GM23338 (cell line): Measurements from ENCODE around the gene ZNF385B. TPM values are rescaled to one million over a fixed set of nuclear protein-coding genes. Genes with fewer than 3 reads are reported as not detected.

Source experiments
- ATAC-seq: fragments of 200-7000 bp; cut with Tn5 transposase; 3 replicates; pipeline ENCODE4 v1.9.1; 2020
- DNase-seq: peaks from one replicate; pipeline ENCODE4 v3.0.0-alpha.2; 2015; ENCODE audit warnings: low spot score
- H2AFZ ChIP-seq: fragments of 200-600 bp; sonication (generic); 2 replicates; pipeline ENCODE4 v1.8.0; 2016; ENCODE audit warnings: antibody characterized with exemption, mild to moderate bottlenecking, moderate library complexity
- H3F3A ChIP-seq: fragments of 200-600 bp; sonication (generic); replicated peaks from 2 replicates; pipeline ENCODE4 v1.8.0; 2017; ENCODE audit warnings: antibody characterized with exemption, mixed run types, low read depth
- H3K27ac ChIP-seq: fragments of 200-600 bp; sonication (generic); 2 replicates; pipeline ENCODE4 v1.6.1; 2016; ENCODE audit warnings: low read depth
- H3K27me3 ChIP-seq: fragments of 200-600 bp; sonication (generic); 2 replicates; pipeline ENCODE4 v1.8.0; 2016; ENCODE audit warnings: mild to moderate bottlenecking, mixed run types, moderate library complexity; ENCODE audit not compliant: insufficient read depth
- H3K36me3 ChIP-seq: fragments of 200-600 bp; sonication (generic); 2 replicates; pipeline ENCODE4 v1.8.0; 2016; ENCODE audit warnings: mild to moderate bottlenecking; ENCODE audit not compliant: insufficient read depth
- H3K4me1 ChIP-seq: fragments of 200-600 bp; sonication (generic); 2 replicates; pipeline ENCODE4 v1.8.0; 2016; ENCODE audit warnings: mild to moderate bottlenecking, moderate library complexity; ENCODE audit not compliant: insufficient read depth
- H3K4me2 ChIP-seq: fragments of 200-600 bp; sonication (generic); 2 replicates; pipeline ENCODE4 v1.7.1; 2017; ENCODE audit warnings: mixed run types
- H3K4me3 ChIP-seq: fragments of 200-600 bp; sonication (generic); 2 replicates; pipeline ENCODE4 v1.6.1; 2016; ENCODE audit warnings: mixed run types
- H3K79me2 ChIP-seq: fragments of 200-600 bp; sonication (generic); replicated peaks from 2 replicates; pipeline ENCODE4 v1.8.0; 2017; ENCODE audit warnings: mild to moderate bottlenecking; ENCODE audit not compliant: insufficient read depth
- H3K9me2 ChIP-seq: fragments of 200-600 bp; sonication (generic); 2 replicates; pipeline ENCODE4 v1.8.0; 2017; ENCODE audit not compliant: insufficient read depth
- H4K20me1 ChIP-seq: fragments of 200-600 bp; sonication (generic); replicated peaks from 2 replicates; pipeline ENCODE4 v1.8.0; 2017; ENCODE audit warnings: mild to moderate bottlenecking; ENCODE audit not compliant: insufficient read depth
- H3K27ac Mint-ChIP-seq: 2 replicates; pipeline ENCODE4 v1.8.0; 2020; ENCODE audit warnings: inconsistent platforms, mild to moderate bottlenecking, moderate library complexity, mixed read lengths
- H3K27me3 Mint-ChIP-seq: 3 replicates; pipeline ENCODE4 v1.8.0; 2022; ENCODE audit warnings: low read depth, mild to moderate bottlenecking, moderate library complexity, mixed read lengths, inconsistent platforms; ENCODE audit not compliant: insufficient read depth, poor library complexity
- H3K36me3 Mint-ChIP-seq: 3 replicates; pipeline ENCODE4 v1.8.0; 2021; ENCODE audit warnings: low read depth, mild to moderate bottlenecking, inconsistent platforms, moderate library complexity, mixed read lengths
- H3K4me1 Mint-ChIP-seq: 3 replicates; pipeline ENCODE4 v1.8.0; 2020; ENCODE audit warnings: mild to moderate bottlenecking, inconsistent platforms, mixed read lengths
- H3K4me3 Mint-ChIP-seq: 3 replicates; pipeline ENCODE4 v1.8.0; 2021; ENCODE audit warnings: moderate library complexity, mild to moderate bottlenecking, inconsistent platforms, mixed read lengths
- H3K9me3 Mint-ChIP-seq: 3 replicates; pipeline ENCODE4 v1.8.0; 2020; ENCODE audit warnings: moderate library complexity, mild to moderate bottlenecking, inconsistent platforms, mixed read lengths
- CREB1 ChIP-seq: fragments of 250-450 bp; sonication (Bioruptor Pico); IDR thresholded peaks from 2 replicates; pipeline ENCODE4 v1.5.0; 2020; ENCODE audit warnings: low read depth, mild to moderate bottlenecking, moderate library complexity
- ETS1 ChIP-seq: IDR thresholded peaks from 2 replicates; pipeline ENCODE4 v1.6.1; 2016; ENCODE audit warnings: antibody characterized with exemption
- EZH2 ChIP-seq: fragments of 200-600 bp; sonication (generic); IDR thresholded peaks from one replicate; pipeline ENCODE4 v1.8.0; 2017; ENCODE audit warnings: antibody characterized with exemption, mild to moderate bottlenecking, low read depth; ENCODE audit not compliant: unreplicated experiment
- JUNB ChIP-seq: IDR thresholded peaks from one replicate; pipeline ENCODE4 v1.6.1; 2016; ENCODE audit warnings: antibody characterized with exemption; ENCODE audit not compliant: unreplicated experiment
- NANOG ChIP-seq: IDR thresholded peaks from 2 replicates; pipeline ENCODE4 v1.6.1; 2016; ENCODE audit warnings: antibody characterized with exemption, borderline replicate concordance
- POLR2AphosphoS5 ChIP-seq: IDR thresholded peaks from 2 replicates; pipeline ENCODE4 v1.6.1; 2016; ENCODE audit warnings: antibody characterized with exemption, low read depth
- STAT1 ChIP-seq: IDR thresholded peaks from one replicate; pipeline ENCODE4 v1.6.1; 2016; ENCODE audit warnings: antibody characterized with exemption; ENCODE audit not compliant: unreplicated experiment
- ZNF114 ChIP-seq: fragments of 250-450 bp; sonication (Bioruptor Pico); IDR thresholded peaks from 2 replicates; pipeline ENCODE4 v1.5.0; 2020; ENCODE audit warnings: mild to moderate bottlenecking, moderate library complexity
- ZNF331 ChIP-seq: fragments of 250-450 bp; sonication (Bioruptor Pico); IDR thresholded peaks from 2 replicates; pipeline ENCODE4 v1.5.0; 2020; ENCODE audit warnings: low read depth, mild to moderate bottlenecking, moderate library complexity
- polyA plus RNA-seq: library from polyadenylated mRNA; unstranded; fragments of >200 nt; fragmentation: Nextera tagmentation; extraction: Ambion mirVana; gene quantifications from 2 replicates; pipeline ENCODE4 v1.2.1, GENCODE V29; 2016
- total RNA-seq: library from RNA; depleted of rRNA; stranded (reverse); fragments of >200 nt; shearing (Covaris generic); gene quantifications from 2 replicates; pipeline ENCODE4 v1.2.3, GENCODE V29; 2014
- TF ChIP-seq, protein P1 (sequence below): IDR thresholded peaks from one replicate; pipeline ENCODE4 v1.6.1; 2018; ENCODE audit warnings: antibody characterized with exemption; ENCODE audit not compliant: unreplicated experiment
- TF ChIP-seq, protein P2 (sequence below), 2 experiments: fragments of 200-600 bp in 1 of 2; sonication (generic) in 1 of 2; conservative IDR thresholded peaks; 2 replicates each; pipeline versions ENCODE4 v1.5.1 to v1.6.1; 2016 to 2017; ENCODE audit warnings: antibody characterized with exemption in 2 of 2, low read depth in 2 of 2, mild to moderate bottlenecking in 2 of 2, moderate library complexity in 1 of 2

The ZNF385B gene
- total and polyA plus RNA-seq, 2 experiments from 2014 or later, result 1.5 to 4.6 TPM

- no peak overlapping the region for H3K27ac Mint-ChIP-seq
- ATAC-seq, result no peak
- no peaks in the 10 kb centered on the region for H3K36me3 ChIP-seq
- H3K9me3 Mint-ChIP-seq, result no peaks in the 10 kb centered on the region
- H3K27ac ChIP-seq, result no peak overlapping the region
- H3K79me2 ChIP-seq, result no peaks in the 10 kb centered on the region
- H3K4me1 ChIP-seq, result no peaks in the 10 kb centered on the region
- H3K27me3 ChIP-seq, result no peaks in the 10 kb centered on the region
- H3K4me3 ChIP-seq, result no peak overlapping the region
- H3K36me3 Mint-ChIP-seq, result no peaks in the 10 kb centered on the region
- no peaks in the 10 kb centered on the region; the same call in 2 of the 3 replicates for H3K4me1 Mint-ChIP-seq
- TF ChIP-seq NANOG (no peak), CREB1 (CRISPR knock-in tag) (no peak), ZNF331 (CRISPR knock-in tag) (no peak), ETS1 (no peak), ZNF114 (CRISPR knock-in tag) (no peak), EZH2 (no peak), STAT1 (no peak), JUNB (no peak)
- TF ChIP-seq, protein P1, sequence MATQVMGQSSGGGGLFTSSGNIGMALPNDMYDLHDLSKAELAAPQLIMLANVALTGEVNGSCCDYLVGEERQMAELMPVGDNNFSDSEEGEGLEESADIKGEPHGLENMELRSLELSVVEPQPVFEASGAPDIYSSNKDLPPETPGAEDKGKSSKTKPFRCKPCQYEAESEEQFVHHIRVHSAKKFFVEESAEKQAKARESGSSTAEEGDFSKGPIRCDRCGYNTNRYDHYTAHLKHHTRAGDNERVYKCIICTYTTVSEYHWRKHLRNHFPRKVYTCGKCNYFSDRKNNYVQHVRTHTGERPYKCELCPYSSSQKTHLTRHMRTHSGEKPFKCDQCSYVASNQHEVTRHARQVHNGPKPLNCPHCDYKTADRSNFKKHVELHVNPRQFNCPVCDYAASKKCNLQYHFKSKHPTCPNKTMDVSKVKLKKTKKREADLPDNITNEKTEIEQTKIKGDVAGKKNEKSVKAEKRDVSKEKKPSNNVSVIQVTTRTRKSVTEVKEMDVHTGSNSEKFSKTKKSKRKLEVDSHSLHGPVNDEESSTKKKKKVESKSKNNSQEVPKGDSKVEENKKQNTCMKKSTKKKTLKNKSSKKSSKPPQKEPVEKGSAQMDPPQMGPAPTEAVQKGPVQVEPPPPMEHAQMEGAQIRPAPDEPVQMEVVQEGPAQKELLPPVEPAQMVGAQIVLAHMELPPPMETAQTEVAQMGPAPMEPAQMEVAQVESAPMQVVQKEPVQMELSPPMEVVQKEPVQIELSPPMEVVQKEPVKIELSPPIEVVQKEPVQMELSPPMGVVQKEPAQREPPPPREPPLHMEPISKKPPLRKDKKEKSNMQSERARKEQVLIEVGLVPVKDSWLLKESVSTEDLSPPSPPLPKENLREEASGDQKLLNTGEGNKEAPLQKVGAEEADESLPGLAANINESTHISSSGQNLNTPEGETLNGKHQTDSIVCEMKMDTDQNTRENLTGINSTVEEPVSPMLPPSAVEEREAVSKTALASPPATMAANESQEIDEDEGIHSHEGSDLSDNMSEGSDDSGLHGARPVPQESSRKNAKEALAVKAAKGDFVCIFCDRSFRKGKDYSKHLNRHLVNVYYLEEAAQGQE, result no peak
- TF ChIP-seq, protein P2, sequence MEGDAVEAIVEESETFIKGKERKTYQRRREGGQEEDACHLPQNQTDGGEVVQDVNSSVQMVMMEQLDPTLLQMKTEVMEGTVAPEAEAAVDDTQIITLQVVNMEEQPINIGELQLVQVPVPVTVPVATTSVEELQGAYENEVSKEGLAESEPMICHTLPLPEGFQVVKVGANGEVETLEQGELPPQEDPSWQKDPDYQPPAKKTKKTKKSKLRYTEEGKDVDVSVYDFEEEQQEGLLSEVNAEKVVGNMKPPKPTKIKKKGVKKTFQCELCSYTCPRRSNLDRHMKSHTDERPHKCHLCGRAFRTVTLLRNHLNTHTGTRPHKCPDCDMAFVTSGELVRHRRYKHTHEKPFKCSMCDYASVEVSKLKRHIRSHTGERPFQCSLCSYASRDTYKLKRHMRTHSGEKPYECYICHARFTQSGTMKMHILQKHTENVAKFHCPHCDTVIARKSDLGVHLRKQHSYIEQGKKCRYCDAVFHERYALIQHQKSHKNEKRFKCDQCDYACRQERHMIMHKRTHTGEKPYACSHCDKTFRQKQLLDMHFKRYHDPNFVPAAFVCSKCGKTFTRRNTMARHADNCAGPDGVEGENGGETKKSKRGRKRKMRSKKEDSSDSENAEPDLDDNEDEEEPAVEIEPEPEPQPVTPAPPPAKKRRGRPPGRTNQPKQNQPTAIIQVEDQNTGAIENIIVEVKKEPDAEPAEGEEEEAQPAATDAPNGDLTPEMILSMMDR (conservative IDR thresholded peaks at IDR 0.05; ENCODE audit: low read depth in 2 of 2), result no peak
- no peaks in the 10 kb centered on the region for H3K9me2 ChIP-seq
- H2AFZ ChIP-seq, result no peak overlapping the region
- no peaks in the 10 kb centered on the region for H4K20me1 ChIP-seq
- no peak overlapping the region for H3K4me3 Mint-ChIP-seq
- no peak for DNase-seq
- no peak overlapping the region for H3K4me2 ChIP-seq
- H3F3A ChIP-seq, result no peaks in the 10 kb centered on the region
- peaks cover 1% of the 10 kb centered on the region for H3K27me3 Mint-ChIP-seq
Observed at GRCh38 chr2:179793902-179794301, 67.5 kb downstream of the ZNF385B start.

DNA sequence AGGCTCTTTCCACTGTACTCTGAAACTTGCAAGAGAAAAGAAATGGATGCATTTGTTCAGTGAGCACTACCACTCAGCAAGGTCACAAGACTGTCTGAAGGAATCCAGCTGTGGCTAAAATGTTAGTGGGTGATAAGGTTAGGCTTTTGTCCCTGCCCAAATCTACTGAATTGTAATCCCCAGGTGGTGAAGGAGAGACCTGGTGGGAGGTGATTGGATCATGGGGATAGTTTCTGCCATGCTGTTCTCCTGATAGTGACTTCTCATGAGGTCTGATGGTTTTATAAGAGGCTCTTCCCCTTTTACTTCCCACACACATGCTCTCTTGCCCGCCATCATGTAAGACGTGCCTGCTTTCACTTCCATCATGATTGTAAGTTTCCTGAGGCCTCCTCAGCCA lies 68.2 kb downstream of the ZNF385B start:
- Mint-ChIP-seq H3K27me3 (peaks cover 1% of the 10 kb centered on the region), H3K27ac (no peak overlapping the region), H3K4me3 (no peak overlapping the region), H3K4me1 (no peaks in the 10 kb centered on the region; the same call in 2 of the 3 replicates), H3K36me3 (no peaks in the 10 kb centered on the region), H3K9me3 (no peaks in the 10 kb centered on the region)
- Histone ChIP-seq H3K4me1 (no peaks in the 10 kb centered on the region), H3K27me3 (no peaks in the 10 kb centered on the region), H3K36me3 (no peaks in the 10 kb centered on the region), H4K20me1 (no peaks in the 10 kb centered on the region), H3K9me2 (no peaks in the 10 kb centered on the region), H3F3A (no peaks in the 10 kb centered on the region), H3K4me3 (no peak overlapping the region), H3K79me2 (no peaks in the 10 kb centered on the region), H3K27ac (no peak overlapping the region), H3K4me2 (no peak overlapping the region), H2AFZ (no peak overlapping the region)
- ATAC-seq (no peak), DNase-seq (no peak)
- TF ChIP-seq ETS1 (no peak), EZH2 (no peak), POLR2AphosphoS5 (no peak), ZNF331 (CRISPR knock-in tag) (no peak)
